Breast epithelium (tissue), 4 donors: ENCODE measurements around the gene GALNT3. TPM values are rescaled to one million over a fixed set of nuclear protein-coding genes. Genes with fewer than 3 reads are reported as not detected.

Source experiments
- DNase-seq, 2 donors: peaks; one replicate each; pipeline ENCODE4 v3.0.0-alpha.2; 2019; ENCODE audit warnings: low spot score in 2 of 2
- H3K27ac ChIP-seq, 2 donors: fragments of 200-600 bp; sonication (generic) in 1 of 2; one replicate each; pipeline ENCODE4 v1.5.1; 2016 to 2019; ENCODE audit warnings: mild to moderate bottlenecking in 1 of 2
- H3K27me3 ChIP-seq, 2 donors: fragments of 200-600 bp; sonication (generic) in 1 of 2; one replicate each; pipeline versions ENCODE4 v1.5.1 to v1.6.0; 2017 to 2019; ENCODE audit warnings: control low read depth in 1 of 2, mild to moderate bottlenecking in 1 of 2
- H3K36me3 ChIP-seq: fragments of 200-600 bp; one replicate; pipeline ENCODE4 v1.5.1; 2019
- H3K4me1 ChIP-seq, 2 donors: fragments of 200-600 bp; sonication (generic); one replicate each; pipeline ENCODE4 v1.5.1; 2016 to 2019; ENCODE audit warnings: control low read depth in 1 of 2
- H3K4me3 ChIP-seq, 3 donors: fragments of 200-600 bp; sonication (generic); 1 replicate in 2 of 3; 2 replicates in 1 of 3; pipeline ENCODE4 v1.5.1; 2016 to 2019; ENCODE audit warnings: mild to moderate bottlenecking in 3 of 3, moderate library complexity in 2 of 3
- H3K9me3 ChIP-seq, 2 donors: fragments of 200-600 bp; sonication (generic) in 1 of 2; one replicate each; pipeline ENCODE4 v1.5.1; 2016 to 2019; ENCODE audit warnings: control low read depth in 1 of 2
- CTCF ChIP-seq, 3 donors: fragments of 450-650 bp; IDR thresholded peaks; one replicate each; pipeline ENCODE4 v1.5.1; 2016 to 2017; ENCODE audit warnings: antibody characterized with exemption in 3 of 3, mild to moderate bottlenecking in 3 of 3, moderate library complexity in 3 of 3
- POLR2A ChIP-seq: fragments of 450-650 bp; IDR thresholded peaks from one replicate; pipeline ENCODE4 v1.6.1; 2016; ENCODE audit warnings: antibody characterized with exemption, mild to moderate bottlenecking, moderate library complexity
- POLR2AphosphoS5 ChIP-seq, 3 donors: sonication (generic); formaldehyde crosslinking; IDR thresholded peaks; one replicate each; pipeline ENCODE4 v1.6.1; 2017; ENCODE audit warnings: antibody characterized with exemption in 3 of 3
- intact Hi-C: fragments of 100-400 bp; cut with DNase I; formaldehyde crosslinking; loops from one replicate; pipeline ENCODE4 v1.15.1; 2023; ENCODE audit warnings: low total_unique reads
- total RNA-seq, 3 donors: library from RNA; depleted of rRNA; stranded (reverse); fragments of >200 nt; gene quantifications; one replicate each; pipeline ENCODE4 v1.1.0, GENCODE V29; 2016

GALNT3 gene
- total RNA-seq, 3 donors from 2014 or later, result 2.4 to 58.5 (median 36.7) TPM

- no peak overlapping the region for H3K27ac ChIP-seq
- H3K27me3 ChIP-seq, result no peaks in the 10 kb centered on the region
- H3K36me3 ChIP-seq, result no peaks in the 10 kb centered on the region
- no peak overlapping the region for H3K4me3 ChIP-seq
- no peaks in the 10 kb centered on the region for H3K4me1 ChIP-seq
- DNase-seq, result no peak
- intact Hi-C loops, result no loop called here
- TF ChIP-seq CTCF (IDR thresholded peaks at IDR 0.05), result no peak
- no peak for TF ChIP-seq POLR2A
- no peak for TF ChIP-seq POLR2AphosphoS5 (IDR thresholded peaks at IDR 0.05)
- H3K9me3 ChIP-seq, result no peaks in the 10 kb centered on the region
These were observed 21.9 kb downstream of the GALNT3 start for GRCh38 chr2:165772183-165772582.

DNA sequence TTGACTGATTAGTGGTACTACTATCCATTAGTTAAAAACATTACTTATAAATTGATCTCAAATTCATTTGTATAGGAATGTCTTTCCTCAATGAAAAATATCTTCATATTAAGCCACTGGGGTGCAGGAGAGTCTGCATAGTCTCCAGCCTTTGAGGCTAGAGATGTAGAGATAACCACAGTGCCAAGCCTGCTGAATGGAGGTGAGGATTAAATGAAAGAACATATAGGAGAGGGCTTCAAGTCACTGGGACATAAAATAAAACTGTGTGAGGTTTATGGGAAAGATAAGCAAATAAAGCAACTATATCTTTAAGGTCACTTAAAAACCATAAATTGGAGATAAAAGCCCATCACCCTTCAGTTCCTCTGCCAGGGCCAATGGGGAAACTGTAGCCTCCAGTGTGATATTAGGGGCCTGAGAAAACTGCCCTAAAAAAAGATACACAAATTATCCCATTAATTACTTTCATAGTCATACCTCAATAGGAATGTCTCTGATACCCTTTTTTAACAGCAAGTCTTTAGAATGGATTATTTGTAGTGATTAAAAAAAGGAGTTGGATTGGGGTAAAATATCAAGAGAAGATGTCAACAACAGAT is 27.6 kb downstream of the GALNT3 start:
- intact Hi-C loops, result no loop called here
- H3K9me3 ChIP-seq, result no peaks in the 10 kb centered on the region
- H3K4me3 ChIP-seq, result no peak overlapping the region
- no peak overlapping the region for H3K27ac ChIP-seq
- no peaks in the 10 kb centered on the region for H3K27me3 ChIP-seq
- TF ChIP-seq CTCF (IDR thresholded peaks at IDR 0.05), result no peak
- TF ChIP-seq POLR2AphosphoS5 (IDR thresholded peaks at IDR 0.05), result no peak
- no peak for TF ChIP-seq POLR2A
- no peaks in the 10 kb centered on the region for H3K36me3 ChIP-seq
- DNase-seq, result no peak
- H3K4me1 ChIP-seq, result no peaks in the 10 kb centered on the region

GRCh38 chr2:165762723-165763122 is 31.3 kb downstream of the GALNT3 start:
- H3K4me3 ChIP-seq, result no peak overlapping the region
- H3K9me3 ChIP-seq, result no peaks in the 10 kb centered on the region
- no peak for DNase-seq
- no peaks in the 10 kb centered on the region for H3K27me3 ChIP-seq
- H3K27ac ChIP-seq, result no peak overlapping the region
- no peaks in the 10 kb centered on the region for H3K36me3 ChIP-seq
- peaks cover 0 to 5% of the 10 kb centered on the region in 2 donors for H3K4me1 ChIP-seq
- TF ChIP-seq POLR2AphosphoS5 (IDR thresholded peaks at IDR 0.05), result no peak
- TF ChIP-seq CTCF (IDR thresholded peaks at IDR 0.05), result no peak
- no peak for TF ChIP-seq POLR2A
- intact Hi-C loops, result no loop called here

DNA sequence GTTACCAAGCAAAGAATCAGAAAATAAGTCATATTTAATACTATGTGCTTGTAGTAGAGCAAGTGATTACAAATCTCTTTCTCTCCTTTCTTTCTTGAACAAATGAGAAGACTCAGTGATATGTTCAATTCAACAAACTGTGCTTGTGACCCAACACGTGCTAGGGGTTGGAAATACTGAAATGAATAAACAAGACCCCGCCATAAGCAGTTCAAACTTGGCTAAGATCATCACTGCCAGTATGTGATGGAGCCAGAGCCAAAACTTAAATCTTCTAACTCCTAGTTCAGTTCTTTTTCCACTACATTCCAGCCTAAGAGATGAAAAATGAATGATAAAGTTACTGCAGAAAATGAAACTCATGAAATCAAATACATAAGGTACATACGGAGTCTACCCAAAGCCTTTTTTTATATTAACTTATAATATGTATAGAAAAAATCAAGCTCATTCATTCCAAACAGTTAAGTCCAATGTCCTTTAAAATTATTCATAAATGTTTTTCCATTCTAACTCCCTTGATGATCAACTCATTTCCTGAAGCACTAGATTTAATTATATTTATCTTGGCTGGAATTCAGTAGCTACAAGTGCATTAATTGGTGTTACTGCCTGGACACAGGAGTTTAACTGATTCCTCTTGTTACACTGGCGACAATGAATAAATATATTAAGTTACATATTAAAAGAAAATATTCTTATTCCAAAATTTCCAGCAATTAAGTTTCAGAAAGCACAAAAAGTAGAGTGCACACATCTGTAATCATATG is 36.0 kb downstream of the GALNT3 start:
- DNase-seq, result no peak
- intact Hi-C loops, result no loop called here
- Histone ChIP-seq H3K9me3 (no peaks in the 10 kb centered on the region), H3K4me1 (peaks cover 0 to 5% of the 10 kb centered on the region in 2 donors), H3K36me3 (no peaks in the 10 kb centered on the region), H3K27me3 (no peaks in the 10 kb centered on the region), H3K4me3 (no peak overlapping the region), H3K27ac (no peak overlapping the region)
- TF ChIP-seq POLR2AphosphoS5 (IDR thresholded peaks at IDR 0.05) (no peak), POLR2A (no peak), CTCF (IDR thresholded peaks at IDR 0.05) (no peak)

DNA sequence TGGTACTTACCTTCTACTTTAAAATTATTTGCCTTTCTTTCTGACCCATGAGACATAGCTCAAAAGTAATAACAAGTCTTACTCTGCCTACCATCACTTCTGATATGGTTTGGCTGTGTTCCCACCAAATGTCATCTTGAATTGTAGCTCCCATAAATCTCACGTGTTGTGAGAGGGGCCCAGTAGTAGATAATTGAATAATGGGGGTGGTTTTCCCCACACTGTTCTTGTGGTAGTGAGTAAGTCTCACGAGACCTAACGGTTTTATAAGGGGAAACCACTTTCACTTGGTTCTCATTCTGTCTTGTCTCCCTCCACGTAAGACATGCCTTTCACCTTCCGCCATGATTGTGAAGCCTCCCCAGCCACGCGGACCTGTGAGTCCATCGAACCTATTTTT is 47.5 kb downstream of the GALNT3 start:
- H3K27ac ChIP-seq, result no peak overlapping the region
- no peak for DNase-seq
- H3K36me3 ChIP-seq, result no peaks in the 10 kb centered on the region
- no peaks in the 10 kb centered on the region for H3K27me3 ChIP-seq
- H3K9me3 ChIP-seq, result no peaks in the 10 kb centered on the region
- H3K4me3 ChIP-seq, result no peak overlapping the region
- TF ChIP-seq POLR2AphosphoS5 (IDR thresholded peaks at IDR 0.05), result no peak
- TF ChIP-seq POLR2A, result no peak
- no peak for TF ChIP-seq CTCF (IDR thresholded peaks at IDR 0.05)
- intact Hi-C loops, result no loop called here
- H3K4me1 ChIP-seq, result no peaks in the 10 kb centered on the region
